Ureter (tissue), 1 donor: Measurements from ENCODE around the gene TXLNB. TPM values are rescaled to one million over a fixed set of nuclear protein-coding genes. Genes with fewer than 3 reads are reported as not detected.
"Not testable (repeated sequence)": the region's sequence is repeated elsewhere in the genome, so short reads cannot be mapped to it uniquely, and the experiment has no call there.

Source experiments
- DNase-seq: peaks from one replicate; pipeline ENCODE4 v3.0.0-alpha.2; 2020; ENCODE audit warnings: low spot score
- total RNA-seq: library from RNA; stranded (reverse); gene quantifications from one replicate; pipeline ENCODE4 v1.2.4, GENCODE V29; 2023
- donor health status: DM: yes; HTN: yes; CAD: no.

The TXLNB gene
- total RNA-seq, 1 donor from 2014 or later, result 0.94 TPM

DNA sequence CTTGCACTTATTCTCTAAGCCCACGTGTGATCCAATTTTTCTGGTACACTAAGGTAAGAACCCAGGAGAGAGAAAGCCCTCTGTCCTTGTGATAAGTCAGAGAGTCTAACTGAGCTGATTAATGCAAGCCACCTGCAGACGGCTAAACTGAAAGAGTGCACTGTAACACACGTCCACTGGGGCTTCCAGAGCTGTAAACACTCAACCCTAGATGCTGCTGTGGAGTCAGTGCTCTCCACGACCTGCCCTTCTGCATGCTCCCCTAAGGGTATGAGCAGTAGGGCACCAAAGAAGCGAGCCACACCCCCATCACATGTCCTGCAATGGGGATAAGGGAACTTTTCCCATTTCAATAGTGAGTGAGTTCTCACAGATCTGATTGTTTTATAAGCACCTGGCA, 55.7 kb downstream of the TXLNB start:
- DNase-seq, result no peak

DNA sequence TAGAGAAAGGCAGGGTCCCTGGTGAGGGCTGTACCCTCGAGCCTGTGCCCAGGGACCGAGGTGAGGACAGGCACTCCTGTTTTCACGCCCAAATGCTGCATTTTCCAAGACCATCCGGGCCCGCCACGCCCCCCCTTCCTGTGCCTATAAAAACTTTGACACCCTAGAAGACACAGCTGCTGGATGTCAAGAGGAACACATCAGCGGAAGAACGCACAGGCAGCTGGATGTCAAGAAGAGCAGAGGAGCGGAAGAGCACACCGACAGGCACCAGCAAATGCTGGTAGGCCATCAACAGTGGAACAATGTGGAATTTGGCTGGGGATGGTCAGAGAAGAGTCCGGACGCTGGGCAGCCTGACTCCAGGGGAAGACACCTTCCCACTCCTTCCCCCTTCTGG, 56.1 kb downstream of the TXLNB start:
- no peak for DNase-seq

DNA sequence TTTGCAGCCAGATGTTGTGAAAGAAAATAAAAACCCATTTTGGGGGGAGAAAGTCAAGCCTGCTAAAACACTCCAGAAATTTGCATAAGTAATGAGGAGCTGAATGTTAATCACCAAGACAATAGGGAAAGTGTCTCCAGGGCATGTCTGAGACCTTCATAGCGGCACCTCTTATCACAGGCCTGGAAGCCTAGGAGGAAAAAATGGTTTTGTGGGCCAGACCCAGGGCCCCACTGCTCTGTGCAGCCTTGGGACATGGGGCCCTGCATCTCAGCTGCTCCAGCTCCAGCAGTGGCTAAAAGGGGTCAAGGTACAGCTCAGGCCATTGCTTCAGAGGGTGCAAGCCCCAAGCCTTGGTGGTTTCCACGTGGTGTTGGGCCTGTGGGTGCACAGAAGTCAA, 57.6 kb downstream of the TXLNB start:
- not testable (repeated sequence) for DNase-seq

DNA sequence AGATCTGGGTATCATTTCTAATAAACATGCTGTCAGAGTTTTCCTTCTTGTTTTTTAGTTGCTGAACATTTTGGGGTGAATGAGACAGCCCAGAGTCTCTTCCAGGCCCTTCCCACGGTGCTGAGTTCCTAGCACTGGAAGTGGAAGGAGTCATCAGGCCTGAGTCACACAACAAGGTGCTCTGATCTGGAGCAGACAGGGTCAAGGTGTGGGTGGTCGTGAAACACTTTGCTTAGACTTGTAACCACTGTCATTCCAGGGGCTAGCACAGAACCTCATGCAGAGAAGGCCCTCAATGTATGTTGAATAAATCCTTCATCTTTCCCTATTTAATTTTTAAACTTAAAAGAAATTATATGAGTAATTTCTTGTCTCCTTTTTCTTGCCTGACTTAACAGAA, 60.6 kb downstream of the TXLNB start:
- DNase-seq, result no peak

DNA sequence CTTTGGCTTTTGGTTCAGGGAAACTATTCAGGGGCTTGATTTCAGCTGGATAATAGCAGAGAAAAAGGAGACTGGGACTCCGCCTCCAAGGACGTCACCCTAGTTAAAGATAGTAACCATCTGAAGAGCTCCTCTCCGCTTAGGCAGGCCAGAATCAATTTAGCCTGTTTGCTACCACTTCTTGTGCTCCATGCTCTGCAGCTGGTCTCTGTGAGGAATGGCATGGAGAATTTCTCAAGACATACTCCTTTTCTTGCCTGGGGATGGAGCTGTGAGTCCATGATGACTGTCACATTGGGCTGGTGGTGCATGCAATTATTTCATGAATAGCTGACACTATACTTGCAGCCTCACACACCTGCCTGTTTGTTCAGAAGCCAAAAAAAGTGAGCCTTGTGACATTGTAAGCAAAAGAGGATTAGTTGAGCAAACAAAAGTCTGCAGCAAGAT, 61.4 kb downstream of the TXLNB start:
- DNase-seq, result no peak

DNA sequence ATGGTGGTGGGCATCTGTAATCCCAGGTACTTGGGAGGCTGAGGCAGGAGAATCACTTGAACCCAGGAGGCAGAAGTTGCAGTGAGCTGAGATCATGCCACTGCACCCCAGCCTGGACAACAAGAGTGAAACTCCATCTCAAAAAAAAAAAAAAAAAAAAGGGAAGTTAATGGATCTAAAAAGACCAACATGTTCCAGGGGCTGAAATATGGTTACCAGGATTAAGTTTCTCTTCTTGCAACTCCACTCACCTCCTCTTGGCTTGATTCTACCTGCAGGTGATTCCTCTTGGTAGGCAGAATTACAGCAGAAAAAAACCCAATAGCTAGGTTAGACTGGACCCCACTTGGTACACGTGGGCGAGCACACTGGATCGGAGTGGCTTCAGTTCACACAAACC, 63.4 kb downstream of the TXLNB start:
- DNase-seq, result not testable (repeated sequence)

DNA sequence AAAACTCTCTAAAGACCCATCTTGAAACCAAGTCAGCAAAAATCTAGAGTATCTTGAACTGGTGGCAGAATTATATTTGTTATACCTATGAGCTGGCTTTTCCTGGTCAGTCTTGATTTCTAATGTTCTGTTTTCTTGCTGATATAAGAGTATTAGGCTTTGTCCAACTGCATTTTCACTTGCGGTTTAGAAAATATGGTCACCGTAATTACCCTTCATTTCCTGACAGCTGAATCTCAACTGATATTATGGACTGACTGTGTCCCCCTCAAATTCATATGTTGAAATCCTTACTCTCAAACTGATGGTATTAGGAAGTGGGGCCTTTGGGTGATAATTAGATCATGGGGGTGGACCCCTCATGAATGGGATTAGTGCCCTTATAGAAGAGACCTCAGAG, 72.1 kb downstream of the TXLNB start:
- no peak for DNase-seq

DNA sequence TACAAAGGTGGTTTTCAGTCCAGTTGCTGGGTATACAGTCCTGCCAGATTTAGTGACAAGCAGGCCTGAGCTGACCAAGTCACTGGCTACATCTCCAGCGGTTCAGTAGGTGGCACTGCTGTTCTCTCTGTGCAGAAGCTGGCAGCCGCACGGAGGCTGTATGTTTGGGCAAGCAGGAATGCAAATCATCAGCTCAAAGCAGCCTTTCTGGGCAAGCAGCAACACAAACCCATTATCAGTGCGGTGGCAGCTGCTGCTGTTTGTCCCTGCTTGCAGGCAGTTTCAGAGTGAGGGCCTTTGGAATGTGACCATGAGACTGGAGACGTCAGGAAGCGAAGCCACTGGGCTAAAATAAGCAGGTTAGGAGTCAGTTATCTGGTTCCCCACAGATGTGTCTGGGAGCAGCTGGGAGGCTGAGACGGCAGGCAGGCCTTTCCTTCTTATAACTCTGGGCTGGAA, 72.5 kb downstream of the TXLNB start:
- DNase-seq, result peak; percentile 90

DNA sequence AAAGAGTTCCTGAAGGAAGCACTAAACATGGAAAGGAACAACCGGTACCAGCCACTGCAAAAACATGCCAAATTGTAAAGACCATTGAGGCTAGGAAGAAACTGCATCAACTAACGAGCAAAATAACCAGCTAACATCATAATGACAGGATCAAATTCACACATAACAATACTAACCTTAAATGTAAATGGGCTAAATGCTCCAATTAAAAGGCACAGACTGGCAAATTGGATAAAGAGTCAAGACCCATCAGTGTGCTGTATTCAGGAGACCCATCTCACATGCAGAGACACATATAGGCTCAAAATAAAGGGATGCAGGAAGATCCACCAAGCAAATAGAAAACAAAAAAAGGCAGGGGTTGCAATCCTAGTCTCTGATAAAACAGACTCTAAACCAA, 79.3 kb downstream of the TXLNB start:
- DNase-seq, result not testable (repeated sequence)

DNA sequence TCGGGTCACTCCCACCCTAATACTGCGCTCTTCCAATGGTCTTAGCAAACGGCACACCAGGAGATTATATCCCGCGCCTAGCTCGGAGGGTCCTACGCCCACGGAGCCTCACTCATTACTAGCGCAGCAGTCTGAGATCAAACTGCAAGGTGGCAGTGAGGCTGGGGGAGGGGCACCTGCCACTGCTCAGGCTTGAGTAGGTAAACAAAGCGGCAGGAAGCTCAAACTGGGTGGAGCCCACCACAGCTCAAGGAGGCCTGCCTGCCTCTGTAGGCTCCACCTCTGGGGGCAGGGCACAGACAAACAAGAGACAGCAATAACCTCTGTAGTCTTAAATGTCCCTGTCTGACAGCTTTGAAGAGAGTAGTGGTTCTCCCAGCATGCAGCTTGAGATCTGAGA, 81.0 kb downstream of the TXLNB start:
- DNase-seq, result not testable (repeated sequence)

DNA sequence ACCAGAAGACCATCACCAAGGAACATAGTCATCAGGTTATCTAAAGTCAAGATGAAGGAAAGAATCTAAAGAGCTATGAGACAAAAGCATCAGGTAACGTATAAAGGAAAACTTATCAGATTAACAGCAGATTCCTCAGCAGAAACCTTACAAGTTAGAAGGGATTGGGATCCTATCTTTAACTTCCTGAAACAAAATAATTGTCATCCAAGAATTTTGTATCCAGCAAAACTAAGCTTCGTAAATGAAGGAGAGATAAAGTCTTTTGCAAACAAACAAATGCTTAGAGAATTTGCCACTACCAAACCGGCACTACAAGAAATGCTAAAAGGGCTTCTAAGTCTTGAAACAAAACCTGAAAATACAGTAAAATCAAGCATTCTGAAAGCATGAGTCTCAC, 86.0 kb downstream of the TXLNB start:
- DNase-seq, result no peak

DNA sequence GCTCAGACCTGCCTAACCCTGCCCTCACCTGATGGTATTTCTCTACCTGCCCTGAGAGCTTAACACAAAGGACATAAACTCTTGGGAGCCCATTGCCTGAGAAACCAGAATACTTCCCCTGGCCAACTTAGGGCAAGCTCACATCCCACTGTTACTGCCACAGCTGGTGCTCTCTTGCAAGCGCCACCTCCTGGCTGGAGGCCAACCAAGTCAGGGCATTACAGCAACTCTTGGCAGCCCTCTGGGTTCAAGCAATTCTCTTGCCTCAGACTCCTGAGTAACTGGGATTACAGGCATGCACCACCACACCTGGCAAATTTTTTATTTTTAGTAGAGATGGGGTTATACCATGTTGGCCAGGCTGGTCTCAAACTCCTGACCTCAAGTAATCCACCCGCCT, 86.8 kb downstream of the TXLNB start:
- no peak for DNase-seq

DNA sequence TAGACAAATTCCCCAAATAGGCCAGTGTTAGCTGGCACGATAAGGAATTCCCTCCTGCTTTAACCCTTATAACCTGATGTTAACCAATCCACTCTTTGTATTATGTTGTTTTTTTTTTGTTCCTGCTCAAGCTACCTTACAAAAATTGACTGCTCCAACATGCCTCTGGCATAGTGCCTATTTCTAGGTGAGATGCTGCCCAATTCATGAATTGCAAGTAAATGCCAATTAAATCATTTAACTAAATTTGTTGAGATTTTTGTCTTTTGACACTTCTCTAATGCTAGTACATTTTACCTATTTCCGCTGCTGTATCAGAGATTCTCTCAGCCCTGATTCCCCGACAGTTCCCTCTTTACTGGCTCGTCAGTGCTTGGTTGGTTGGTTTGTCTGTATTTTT, 90.4 kb downstream of the TXLNB start:
- no peak for DNase-seq

DNA sequence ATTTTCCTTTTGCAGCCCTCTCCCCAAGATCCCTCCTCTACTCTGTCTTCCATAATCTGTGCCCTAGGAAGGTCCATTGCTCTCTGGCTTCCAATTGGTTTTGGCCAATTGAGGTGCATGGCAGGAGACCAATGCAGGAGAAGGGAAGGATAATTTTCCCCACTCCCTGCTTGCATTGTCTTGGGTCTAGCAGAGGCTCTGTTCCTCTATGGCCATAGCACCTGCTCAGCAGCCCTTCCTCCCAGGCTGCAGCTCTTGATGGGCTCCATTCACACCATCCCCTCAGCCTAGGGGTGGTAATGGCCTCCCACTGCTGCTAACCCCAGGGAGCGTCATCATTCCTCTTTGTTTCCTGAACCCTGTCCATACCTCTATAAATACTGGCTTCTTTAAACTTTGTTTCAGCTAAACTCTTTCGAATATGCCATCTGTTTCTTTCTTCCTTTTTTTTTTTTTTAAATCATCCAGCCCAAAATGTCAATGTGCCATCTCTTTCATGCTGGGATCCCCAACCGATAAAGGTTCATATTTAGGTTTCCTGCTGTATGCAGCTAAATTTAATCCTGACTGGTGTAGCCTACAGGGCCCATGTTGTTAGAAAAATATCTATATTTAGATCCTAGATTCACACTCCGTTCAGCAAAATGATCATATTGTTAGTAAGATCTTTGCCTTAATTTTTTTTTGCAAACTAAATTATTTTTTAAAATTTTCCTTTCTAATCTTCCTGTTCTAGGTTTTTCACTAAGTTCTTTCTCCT, 93.1 kb downstream of the TXLNB start:
- no peak for DNase-seq

DNA sequence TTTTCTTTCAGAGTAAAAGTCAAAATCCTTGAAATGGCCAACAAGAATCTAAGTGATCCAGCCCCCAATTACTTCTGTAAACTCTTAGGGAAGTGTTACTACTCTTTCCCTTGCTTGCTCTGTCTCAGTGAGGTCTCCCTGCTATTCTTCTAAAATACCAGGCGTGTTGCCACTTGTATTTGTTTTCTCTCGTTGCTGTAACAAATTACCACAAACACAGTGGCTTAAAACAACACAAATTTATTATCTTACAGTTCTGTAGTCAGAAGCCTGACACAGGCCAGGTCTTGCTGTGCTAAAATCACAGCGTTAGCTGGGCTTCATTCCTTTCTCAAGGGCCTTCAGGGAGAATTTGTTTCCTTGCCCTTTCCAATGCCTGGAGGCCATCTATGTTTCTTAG, 97.1 kb downstream of the TXLNB start:
- no peak for DNase-seq

Other genes starting within 250 kb of the TXLNB start
- gene HECA, start 156.9 kb downstream of the TXLNB start, total RNA-seq, result 26.1 TPM
- 67.0 TPM for gene CITED2, start 82.7 kb upstream of the TXLNB start, total RNA-seq